Non-pigmented ciliary epithelial cell (primary cell): Measurements from ENCODE around the gene HIVEP1.

ENCODE experiments used
- DNase-seq: peaks from one replicate; pipeline ENCODE4 v3.0.0-alpha.2; 2010; ENCODE audit warnings: low read depth

The HIVEP1 gene

DNA sequence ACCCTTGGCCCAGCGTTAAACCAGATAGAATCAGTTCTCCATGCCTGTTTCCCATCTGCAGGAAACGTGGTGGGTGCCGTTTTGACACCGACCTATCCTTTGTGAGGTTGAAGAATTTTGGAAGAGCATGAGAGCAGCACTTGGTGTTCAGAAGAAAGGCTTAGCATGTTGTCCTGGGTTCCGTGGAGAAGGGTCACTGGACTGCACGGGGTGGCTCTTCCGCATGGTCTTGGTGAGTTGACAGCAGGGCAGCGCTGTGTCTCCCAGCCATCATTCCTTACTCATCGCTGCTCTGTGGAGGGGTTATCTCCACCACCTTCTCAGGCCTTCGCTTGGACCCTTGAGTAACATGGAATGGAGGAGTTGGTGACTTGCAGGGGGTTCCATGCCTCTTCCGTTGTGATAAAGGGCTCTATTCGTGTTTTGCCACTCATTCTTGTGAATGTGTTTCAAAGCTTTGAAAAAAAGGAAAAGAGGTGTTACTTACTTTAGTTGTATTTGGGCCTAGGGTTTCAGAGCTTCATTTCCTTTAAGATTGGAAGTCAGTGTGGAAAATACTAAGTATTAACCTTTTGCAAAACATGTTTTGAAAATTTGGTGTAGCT lies 8.2 kb downstream of the HIVEP1 start:
- DNase-seq: no peak

GRCh38 chr6:12022481-12022880 lies 10.4 kb downstream of the HIVEP1 start:
- no peak for DNase-seq

GRCh38 chr6:12022953-12023388 lies 10.9 kb downstream of the HIVEP1 start:
- no peak for DNase-seq

DNA sequence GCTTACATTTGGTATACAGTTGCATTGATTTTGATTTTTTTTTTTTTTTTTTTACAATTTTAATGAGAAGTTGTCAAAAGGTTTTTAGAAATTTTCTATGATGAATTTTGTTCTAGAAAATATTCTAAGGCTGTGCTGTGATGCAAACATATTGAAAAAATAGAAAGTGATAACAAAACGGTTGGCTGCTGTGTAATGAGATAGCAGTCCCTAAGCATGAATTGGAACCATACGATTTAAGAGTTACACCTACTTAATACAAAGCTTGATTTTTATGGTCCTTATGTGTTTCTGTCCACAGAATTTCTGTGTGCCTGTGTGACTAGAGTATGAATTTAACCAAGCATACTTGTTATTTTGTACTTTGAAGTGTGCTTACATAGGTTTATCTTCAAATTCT lies 12.1 kb downstream of the HIVEP1 start:
- no peak for DNase-seq

DNA sequence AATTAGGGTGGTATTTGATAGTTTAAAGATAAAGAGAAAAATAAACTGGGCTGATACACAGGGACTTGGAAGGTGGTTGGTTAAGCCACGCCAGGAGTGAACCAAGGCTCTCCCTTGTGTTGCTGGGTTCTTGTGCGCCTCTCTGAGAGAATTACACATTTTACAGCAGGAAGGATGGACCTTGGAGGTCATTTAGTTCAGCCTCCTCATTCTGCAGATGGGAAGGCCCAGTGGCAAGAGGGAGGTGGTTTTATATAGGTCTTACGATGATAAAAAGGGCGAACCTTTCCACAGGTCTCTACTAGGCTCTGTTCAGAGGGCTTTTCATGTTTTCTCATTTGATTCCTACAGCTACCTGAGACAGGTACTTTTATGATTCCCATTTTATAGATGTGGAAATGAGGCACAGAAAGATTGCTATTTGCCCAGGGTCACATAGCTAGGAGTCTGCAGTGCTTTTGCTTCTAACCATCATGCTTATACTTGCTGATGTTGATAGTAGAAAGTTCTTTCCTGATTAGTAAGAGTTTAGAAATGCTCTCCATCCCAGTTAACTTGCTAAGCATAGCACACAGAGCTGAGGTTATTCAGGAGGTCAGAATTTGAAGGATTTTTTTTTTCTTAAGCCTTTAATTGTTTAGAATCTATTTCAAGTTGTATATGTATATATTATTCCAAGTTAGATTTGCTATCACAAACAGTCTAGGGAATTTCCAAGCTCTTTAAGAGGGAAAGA lies 12.8 kb downstream of the HIVEP1 start:
- DNase-seq: no peak

DNA sequence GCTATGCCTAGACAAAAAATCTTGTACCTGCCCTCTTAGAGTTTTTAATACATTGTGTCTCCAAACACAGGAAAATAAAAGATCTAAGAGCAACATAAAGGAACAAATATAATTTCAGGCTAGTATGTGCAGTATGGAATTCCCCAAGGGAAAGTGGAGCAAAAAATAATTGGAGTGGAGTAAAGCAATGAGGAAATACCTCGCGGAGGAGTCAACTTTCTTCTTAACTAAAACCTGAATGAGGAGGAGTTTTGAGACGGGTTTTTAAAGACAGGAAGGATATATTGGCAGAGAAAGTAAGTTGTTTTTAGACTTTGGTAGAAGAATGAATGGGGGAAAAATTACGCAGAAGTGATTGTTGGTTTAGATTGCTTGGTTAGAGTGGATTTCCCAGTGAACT lies 14.0 kb downstream of the HIVEP1 start:
- DNase-seq: no peak

DNA sequence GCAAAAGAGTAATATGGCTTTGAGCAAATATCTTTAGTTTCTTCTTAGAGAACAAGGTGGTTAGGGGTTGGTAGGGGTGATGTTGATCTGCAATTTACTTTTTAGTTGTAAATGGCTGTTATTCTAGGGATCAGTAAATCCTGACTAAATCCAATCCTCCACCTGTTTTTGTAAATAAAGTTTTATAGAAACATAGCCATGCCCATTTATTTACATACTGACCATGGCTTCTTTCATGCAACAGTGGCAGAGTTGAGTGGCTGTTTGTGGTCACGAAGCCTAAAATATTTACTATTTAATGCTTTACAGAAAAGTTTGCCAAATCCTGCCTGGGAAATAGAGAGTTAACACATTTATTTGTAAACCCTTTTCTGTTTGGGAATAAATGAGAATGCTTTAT lies 14.7 kb downstream of the HIVEP1 start:
- DNase-seq: no peak

GRCh38 chr6:12028213-12028612 lies 16.1 kb downstream of the HIVEP1 start:
- DNase-seq: no peak

- no peak for DNase-seq
These were observed 18.0 kb downstream of the HIVEP1 start for GRCh38 chr6:12029979-12030737.

- no peak for DNase-seq
These were observed 19.0 kb downstream of the HIVEP1 start for GRCh38 chr6:12030993-12031550.

GRCh38 chr6:12032783-12033573 lies 20.9 kb downstream of the HIVEP1 start:
- no peak for DNase-seq

DNA sequence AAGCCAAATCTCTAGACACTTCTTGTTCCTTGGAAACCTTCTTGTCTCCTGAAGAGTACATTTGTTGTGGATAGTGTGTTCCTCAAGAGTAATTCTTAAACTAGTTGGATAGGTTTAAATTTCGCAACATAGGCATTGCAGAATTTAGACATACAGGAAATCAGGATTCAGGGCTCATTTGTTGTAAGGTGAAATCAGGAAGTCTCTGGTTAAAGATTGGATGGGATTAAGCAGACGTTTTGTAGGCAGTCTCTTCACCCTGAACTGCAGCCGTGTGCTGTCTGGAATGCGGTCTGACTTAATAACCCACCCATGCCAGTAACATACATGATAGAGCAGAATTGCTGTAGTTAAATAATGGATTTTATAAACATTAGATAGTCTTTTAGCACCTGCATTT lies 21.7 kb downstream of the HIVEP1 start:
- no peak for DNase-seq

DNA sequence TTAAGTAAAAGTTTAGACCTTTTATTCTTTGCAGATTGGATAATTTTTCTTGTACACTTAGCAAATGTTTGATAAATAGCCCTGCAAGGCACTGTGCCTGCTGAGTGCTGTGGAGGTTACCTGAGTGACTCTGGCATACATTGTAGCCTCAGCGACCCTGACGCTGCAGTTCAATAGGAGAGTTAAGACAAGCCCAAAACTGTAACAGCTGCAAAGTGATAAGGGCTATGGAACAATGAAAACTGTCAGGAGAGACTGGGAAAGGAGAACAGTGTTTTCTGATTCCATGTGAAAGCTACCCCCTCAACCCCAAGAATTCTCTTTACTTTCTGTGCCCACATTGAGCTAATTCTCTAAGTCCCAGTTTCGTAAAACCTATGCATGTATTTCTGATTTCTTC lies 22.2 kb downstream of the HIVEP1 start:
- no peak for DNase-seq

GRCh38 chr6:12034837-12035236 lies 22.7 kb downstream of the HIVEP1 start:
- no peak for DNase-seq

GRCh38 chr6:12036766-12037165 lies 24.7 kb downstream of the HIVEP1 start:
- DNase-seq: no peak

- DNase-seq: no peak
These were observed 25.7 kb downstream of the HIVEP1 start for GRCh38 chr6:12037798-12038197.

- DNase-seq: no peak
These were observed 27.7 kb downstream of the HIVEP1 start for GRCh38 chr6:12039540-12040459.

DNA sequence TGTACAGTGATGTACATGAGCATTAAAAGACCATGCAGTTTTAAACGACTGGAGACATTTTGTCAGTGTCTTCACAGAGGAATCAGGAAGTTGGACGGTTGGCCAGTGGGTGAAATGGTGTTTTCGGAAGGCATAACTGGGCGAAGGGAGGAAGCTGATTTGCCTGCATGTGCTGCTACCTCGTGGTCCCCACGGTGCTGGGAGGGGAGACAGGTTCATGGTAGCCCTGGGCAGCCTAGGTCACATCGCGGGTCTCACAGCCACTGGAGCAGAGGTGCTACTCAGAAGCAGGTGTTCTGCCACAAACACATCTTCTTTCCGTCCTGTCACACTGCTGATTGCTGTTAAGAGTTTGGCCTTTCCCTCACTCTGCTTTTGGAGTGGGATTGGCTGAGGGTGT lies 35.2 kb downstream of the HIVEP1 start:
- DNase-seq: no peak

DNA sequence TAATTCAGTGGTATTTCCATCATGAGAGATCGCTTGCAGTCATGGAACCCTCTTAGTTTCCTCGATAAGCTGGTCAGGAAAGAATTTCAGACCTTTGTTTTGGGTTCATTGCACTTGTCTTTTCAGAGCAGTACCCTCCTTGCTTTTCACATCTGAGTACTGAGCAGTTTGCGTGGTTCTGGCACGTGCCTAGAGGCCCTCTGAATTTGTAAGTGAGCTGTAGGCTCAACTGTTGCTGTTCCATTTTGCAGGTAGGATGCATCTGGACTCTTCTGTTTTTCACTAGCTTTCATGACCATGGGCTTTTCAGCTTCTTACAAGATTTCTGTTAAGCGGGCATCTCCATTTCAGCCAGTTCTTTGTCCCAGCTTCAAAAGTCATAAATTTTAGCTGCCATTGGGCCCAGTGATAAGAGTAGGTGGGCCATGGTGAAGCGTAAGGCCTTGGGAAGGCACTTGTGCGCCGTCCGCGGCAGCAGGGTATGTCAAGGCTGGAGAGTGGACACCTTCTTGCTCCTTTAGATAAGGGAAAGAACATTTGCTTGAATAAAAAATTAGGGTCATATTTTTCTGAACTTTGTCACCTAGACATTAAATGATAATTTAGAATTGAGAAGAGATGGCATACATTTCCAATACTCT lies 35.8 kb downstream of the HIVEP1 start:
- DNase-seq: no peak

DNA sequence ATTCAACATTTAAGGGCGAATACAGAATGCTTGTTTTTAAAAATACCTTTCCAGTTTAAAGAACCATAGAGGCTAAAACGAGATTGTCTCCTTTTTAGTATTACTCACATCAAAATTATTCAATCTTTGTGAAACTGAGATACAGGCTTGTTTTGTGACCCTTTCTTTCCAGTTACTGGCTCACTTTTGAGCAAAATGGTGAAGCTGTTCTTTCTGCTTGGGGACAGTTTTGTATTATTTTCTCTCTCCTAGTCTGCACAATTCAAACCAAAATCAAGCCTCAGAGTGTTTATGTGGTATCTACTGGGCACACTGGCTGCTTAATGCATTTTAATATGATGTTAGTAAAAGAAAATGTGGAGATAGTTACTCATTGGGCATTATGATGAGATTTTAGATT lies 36.5 kb downstream of the HIVEP1 start:
- no peak for DNase-seq
